Lung (tissue), 12 donors: ENCODE data around the gene RBM33. TPM values are rescaled to one million over a fixed set of nuclear protein-coding genes. Genes with fewer than 3 reads are reported as not detected.

ENCODE experiments used
- ATAC-seq: fragments of 200-7000 bp; cut with Tn5 transposase; one replicate; pipeline ENCODE4 v1.9.1; 2020; ENCODE audit warnings: moderate number of reproducible peaks; ENCODE audit not compliant: insufficient read depth, low FRiP score
- DNase-seq, 3 donors: peaks; one replicate each; pipeline ENCODE4 v3.0.0-alpha.2; 2013 to 2017
- H3K27ac ChIP-seq, 2 donors: one replicate each; pipeline ENCODE4 v1.5.1; 2013; ENCODE audit warnings: mild to moderate bottlenecking in 2 of 2, moderate library complexity in 2 of 2, control low read depth in 1 of 2, inconsistent platforms in 1 of 2, low read depth in 1 of 2, low read length in 1 of 2
- H3K27me3 ChIP-seq, 3 donors: one replicate each; pipeline ENCODE4 v1.5.1; 2013; ENCODE audit warnings: low read length in 2 of 3; ENCODE audit not compliant: control insufficient read depth in 3 of 3, insufficient read depth in 3 of 3
- H3K36me3 ChIP-seq, 4 donors: one replicate each; pipeline ENCODE4 v1.5.1; 2013; ENCODE audit warnings: low read length in 4 of 4, mild to moderate bottlenecking in 1 of 4, moderate library complexity in 1 of 4; ENCODE audit not compliant: control insufficient read depth in 4 of 4, insufficient read depth in 4 of 4
- H3K4me1 ChIP-seq, 5 donors: one replicate each; pipeline ENCODE4 v1.5.1; 2013; ENCODE audit warnings: low read length in 5 of 5, mild to moderate bottlenecking in 2 of 5, moderate library complexity in 1 of 5; ENCODE audit not compliant: control insufficient read depth in 5 of 5, insufficient read depth in 5 of 5
- H3K4me3 ChIP-seq: one replicate; pipeline ENCODE4 v1.5.1; 2013; ENCODE audit warnings: mild to moderate bottlenecking, control low read depth, moderate library complexity
- H3K9ac ChIP-seq, 2 donors: one replicate each; pipeline ENCODE4 v1.5.1; 2013; ENCODE audit warnings: low read length in 2 of 2, control low read depth in 1 of 2; ENCODE audit not compliant: insufficient read depth in 1 of 2
- H3K9me3 ChIP-seq, 4 donors: one replicate each; pipeline ENCODE4 v1.5.1; 2013; ENCODE audit warnings: low read length in 3 of 4, mild to moderate bottlenecking in 1 of 4, moderate library complexity in 1 of 4; ENCODE audit not compliant: control insufficient read depth in 4 of 4, insufficient read depth in 3 of 4
- WGBS, 2 donors: extraction: QIAGEN DNeasy Blood & Tissue Kit; methylation state at CpG; one replicate each; pipeline ENCODE4 v1.1.7; 2013; 5-methylcytosine and 5-hydroxymethylcytosine counted together
- polyA plus RNA-seq, 2 donors: library from polyadenylated mRNA; stranded (reverse); fragments of 200-250 nt; gene quantifications; one replicate each; pipeline ENCODE4 v1.2.1, GENCODE V29; 2013
- total RNA-seq, 2 donors: library from RNA; depleted of rRNA in 1 of 2; stranded (reverse); fragments of >200 nt in 1 of 2; gene quantifications; one replicate each; pipeline ENCODE4 v1.2.1, GENCODE V29; 2014 to 2021
- TF ChIP-seq, protein P1 (sequence below): IDR thresholded peaks from 2 replicates; pipeline ENCODE4 v1.5.1; 2012; ENCODE audit warnings: mild to moderate bottlenecking; ENCODE audit errors: control extremely low read depth, extremely low read depth
- donor health status: control.
- donor health status: control.
- donor health status: Bipolar disorder and iron deficiency.
- donor health status: healthy.
- donor health status: DM: yes; HTN: yes; CAD: no.

The RBM33 gene
- total and polyA plus RNA-seq, 4 donors: 15.3 to 99.6 (median 43.2) TPM

DNA sequence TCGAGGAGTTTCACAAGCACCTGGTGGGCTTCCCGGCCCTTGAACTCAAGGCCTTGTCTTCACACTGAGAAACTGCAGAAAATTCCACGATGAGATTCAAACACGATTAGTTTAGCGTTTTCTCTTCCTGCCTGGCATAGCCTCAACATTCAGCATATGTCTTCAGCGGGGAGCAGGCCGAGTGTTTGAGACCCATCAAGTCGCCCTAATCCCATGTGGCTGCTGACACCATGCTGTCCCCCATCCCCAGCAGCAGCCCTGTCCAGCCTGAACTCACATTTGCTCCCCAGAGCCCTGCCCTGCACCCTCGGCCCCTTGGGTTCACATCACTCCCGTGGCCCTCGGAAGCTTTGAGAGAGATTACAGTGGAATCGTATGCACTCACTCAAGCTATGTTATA is 35.3 kb upstream of the RBM33 start:
- no peak overlapping the region for H3K4me3 ChIP-seq
- no peak overlapping the region for H3K9ac ChIP-seq
- H3K27me3 ChIP-seq: no peaks in the 10 kb centered on the region
- H3K27ac ChIP-seq: no peak overlapping the region
- H3K36me3 ChIP-seq: no peaks in the 10 kb centered on the region
- WGBS, 2 donors: 92 to 94% methylated on average over 12 of the region's 12 CpGs
- TF ChIP-seq, protein P1, sequence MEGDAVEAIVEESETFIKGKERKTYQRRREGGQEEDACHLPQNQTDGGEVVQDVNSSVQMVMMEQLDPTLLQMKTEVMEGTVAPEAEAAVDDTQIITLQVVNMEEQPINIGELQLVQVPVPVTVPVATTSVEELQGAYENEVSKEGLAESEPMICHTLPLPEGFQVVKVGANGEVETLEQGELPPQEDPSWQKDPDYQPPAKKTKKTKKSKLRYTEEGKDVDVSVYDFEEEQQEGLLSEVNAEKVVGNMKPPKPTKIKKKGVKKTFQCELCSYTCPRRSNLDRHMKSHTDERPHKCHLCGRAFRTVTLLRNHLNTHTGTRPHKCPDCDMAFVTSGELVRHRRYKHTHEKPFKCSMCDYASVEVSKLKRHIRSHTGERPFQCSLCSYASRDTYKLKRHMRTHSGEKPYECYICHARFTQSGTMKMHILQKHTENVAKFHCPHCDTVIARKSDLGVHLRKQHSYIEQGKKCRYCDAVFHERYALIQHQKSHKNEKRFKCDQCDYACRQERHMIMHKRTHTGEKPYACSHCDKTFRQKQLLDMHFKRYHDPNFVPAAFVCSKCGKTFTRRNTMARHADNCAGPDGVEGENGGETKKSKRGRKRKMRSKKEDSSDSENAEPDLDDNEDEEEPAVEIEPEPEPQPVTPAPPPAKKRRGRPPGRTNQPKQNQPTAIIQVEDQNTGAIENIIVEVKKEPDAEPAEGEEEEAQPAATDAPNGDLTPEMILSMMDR: no peak
- DNase-seq (no peak), ATAC-seq (no peak)
- H3K9me3 ChIP-seq: no peaks in the 10 kb centered on the region
- H3K4me1 ChIP-seq: peaks cover 0 to 2% (median 0%) of the 10 kb centered on the region in 5 donors

DNA sequence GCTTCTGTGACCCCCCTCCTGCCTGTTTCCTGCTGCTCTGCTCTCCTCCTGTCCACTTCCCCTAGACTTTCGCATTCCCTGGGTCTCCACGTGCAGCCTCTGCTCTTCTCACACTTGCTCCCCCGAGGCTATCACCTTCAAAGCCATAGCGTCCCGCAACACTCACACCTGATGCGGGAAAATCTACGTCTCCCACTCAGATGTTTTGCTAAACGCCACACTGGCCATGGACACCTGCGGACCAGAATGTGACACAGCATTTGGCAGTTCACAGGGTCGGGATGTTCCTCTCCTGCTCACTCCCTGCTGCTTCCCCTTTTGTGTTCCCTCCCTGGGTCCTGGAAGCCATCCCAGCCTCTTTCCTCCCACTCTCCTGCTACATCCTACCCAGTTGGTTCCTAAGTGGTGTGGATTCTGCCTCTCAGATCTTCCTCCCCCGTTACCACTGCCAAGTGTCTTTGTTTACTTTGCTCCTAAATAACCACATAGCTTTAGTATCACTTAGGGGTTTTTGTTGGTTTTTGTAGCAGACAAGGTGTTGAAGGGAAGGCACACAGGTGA is 33.7 kb upstream of the RBM33 start:
- WGBS, 2 donors: 39 to 42% methylated on average over 11 of the region's 11 CpGs

DNA sequence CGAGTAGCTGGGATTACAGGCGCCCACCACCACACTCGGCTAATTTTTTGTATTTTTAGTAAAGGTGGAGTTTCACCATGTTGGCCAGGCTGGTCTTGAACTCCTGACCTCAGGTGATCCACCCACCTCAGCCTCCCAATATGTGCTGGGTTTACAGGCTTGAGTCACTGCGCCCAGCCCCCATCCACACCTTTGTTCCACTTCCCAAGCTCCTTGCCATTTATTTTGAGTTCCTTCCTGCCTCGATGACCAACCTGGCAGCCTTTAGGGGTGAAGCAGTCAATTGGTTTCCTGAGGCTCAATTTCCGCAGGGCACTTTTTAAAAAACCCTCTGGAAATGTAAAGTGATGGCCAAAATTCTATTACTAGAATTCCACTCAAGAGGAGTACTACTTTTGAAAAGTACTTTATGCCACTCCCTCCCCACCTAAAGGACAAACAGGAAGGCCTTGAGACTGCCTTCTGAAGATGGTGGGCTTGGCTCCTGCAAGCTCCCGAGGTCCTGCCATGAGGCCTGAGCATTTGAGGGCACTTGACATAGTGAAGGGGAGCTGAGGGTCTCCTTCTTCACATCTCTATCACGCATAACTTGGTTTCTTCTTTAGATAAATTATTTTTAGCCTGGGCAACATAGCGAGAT is 32.5 kb upstream of the RBM33 start:
- Histone ChIP-seq H3K4me1 (peaks cover 0 to 2% (median 0%) of the 10 kb centered on the region in 5 donors), H3K4me3 (no peak overlapping the region), H3K9ac (no peak overlapping the region), H3K36me3 (no peaks in the 10 kb centered on the region), H3K9me3 (no peaks in the 10 kb centered on the region), H3K27me3 (no peaks in the 10 kb centered on the region), H3K27ac (no peak overlapping the region)
- DNase-seq (no peak), ATAC-seq (no peak)
- WGBS, 2 donors: 76 to 85% methylated on average over 9 of the region's 9 CpGs
- TF ChIP-seq, protein P1: no peak

More for the DNA sequence above, 33.7 kb upstream of the RBM33 start:
- Histone ChIP-seq H3K27ac (no peak overlapping the region), H3K9me3 (no peaks in the 10 kb centered on the region), H3K27me3 (no peaks in the 10 kb centered on the region), H3K4me3 (no peak overlapping the region), H3K9ac (no peak overlapping the region), H3K36me3 (no peaks in the 10 kb centered on the region), H3K4me1 (peaks cover 0 to 2% (median 0%) of the 10 kb centered on the region in 5 donors)
- TF ChIP-seq, protein P1: no peak
- ATAC-seq: no peak
- DNase-seq: no peak
